ENCODE data around the gene DENND1A.

Gene DENND1A

DNA sequence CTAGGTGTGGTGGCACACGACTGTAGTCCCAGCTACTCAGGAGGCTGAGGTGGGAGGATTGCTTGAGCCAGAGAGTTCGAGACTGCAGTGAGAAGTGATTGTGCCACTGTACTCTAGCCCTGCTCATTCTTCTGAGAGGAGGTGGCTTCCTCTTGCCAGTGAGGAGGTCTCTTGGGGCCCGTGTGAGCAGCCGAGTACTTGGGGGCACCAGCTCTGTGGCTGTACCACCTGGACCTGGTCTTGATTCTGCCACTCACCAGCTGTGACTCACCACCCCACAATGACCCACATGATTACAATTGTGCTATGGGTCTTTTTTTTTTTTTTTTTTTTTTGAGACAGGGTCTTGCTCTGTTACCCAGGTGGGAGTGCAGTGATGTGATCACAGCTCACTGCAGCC lies 592.0 kb downstream of the DENND1A start:
- no peak for DNase-seq (ENCODE audit: low spot score)

DNA sequence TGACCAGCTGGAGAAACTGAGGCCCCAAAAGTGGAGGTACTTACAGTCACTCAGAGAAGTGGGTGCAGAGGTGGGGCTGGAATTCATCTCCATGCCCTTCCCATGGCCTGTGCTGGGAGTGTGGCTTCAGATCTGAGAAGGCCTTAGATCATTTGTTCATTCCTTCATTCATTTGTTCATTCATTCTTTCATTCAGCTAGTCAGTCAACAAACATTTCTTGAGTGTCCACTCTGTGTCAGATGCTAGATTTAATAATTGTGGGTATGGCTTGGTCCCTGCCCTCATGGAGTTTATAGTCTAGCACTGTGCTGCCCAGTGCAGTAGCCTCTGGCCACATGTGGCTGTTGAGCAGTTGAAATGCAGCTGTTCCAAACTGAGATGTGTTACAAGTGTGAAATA lies 593.0 kb downstream of the DENND1A start:
- DNase-seq (ENCODE audit: low spot score), result no peak

DNA sequence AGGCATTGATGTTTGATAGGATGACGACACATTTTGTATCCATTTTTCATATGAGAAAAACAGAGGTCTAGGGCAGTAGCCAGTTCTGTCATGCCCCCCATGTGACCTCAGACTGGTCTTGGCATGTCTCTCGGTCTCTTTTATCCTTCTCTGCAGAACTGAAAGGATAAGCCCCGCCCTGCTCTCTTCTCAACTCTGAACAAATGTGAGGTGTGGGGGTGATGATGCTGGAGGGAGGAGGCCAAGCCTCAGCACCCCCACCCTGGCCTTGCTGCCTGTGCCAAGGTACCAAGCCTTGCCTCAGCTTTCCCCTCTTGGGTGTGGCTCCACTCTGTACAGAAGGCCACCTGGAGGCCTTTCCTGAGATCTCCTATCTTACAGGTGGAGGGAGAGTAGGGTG lies 593.5 kb downstream of the DENND1A start:
- DNase-seq (ENCODE audit: low spot score), result no peak

DNA sequence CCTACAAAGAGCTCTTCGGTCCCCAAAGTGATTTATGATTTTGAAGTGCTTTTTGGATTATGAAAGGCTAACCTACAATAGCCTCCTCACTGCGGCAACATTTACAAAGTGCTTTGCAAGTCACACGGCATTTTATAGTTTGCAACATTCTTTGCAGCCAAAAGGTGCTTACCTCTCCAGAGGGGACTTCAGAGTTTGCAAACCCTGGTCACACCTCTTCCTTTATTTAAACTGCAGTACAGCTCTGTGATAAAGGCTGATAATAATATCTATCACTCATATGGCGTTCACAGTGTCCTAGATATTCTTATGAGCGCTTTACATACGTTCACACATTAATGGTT lies 594.0 kb downstream of the DENND1A start:
- no peak for DNase-seq (ENCODE audit: low spot score)

DNA sequence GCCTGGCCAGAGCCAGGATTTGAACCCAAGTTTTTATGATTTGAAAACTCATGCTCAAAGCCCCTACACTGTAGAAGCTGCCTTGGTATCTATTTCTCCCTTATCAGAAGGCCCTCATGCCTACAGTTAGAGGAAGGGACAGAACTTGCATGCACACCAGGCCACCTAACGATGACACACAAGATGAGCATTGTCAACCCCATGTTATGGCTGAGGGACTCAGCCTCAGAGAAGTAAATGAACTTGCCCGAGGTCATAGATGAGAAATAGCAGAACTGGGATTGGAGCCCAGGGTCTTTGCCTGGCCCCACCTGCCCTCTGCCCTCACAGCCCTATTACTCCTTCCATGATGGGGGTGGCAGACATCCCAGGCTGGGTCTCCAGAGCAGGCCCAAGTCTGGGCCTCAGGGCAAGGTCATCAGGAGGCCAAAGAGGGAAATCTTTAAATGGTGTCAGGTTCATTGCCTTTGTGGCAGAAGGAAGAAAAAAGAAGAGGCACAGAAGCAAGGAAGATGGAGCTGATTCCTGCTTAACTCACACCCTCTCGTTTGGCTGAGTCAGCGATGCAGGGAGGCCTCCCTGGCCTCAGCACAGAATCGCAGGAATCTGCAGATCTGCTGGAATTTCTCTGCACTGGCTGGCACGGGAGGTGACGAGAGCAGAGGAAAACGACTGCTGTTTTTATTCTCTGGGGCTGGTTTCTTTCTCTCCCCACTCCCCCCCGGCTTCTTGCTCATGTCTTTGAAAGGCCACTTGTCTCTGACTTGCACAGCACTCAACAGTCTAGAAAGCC lies 594.5 kb downstream of the DENND1A start:
- DNase-seq (ENCODE audit: low spot score), result peak; percentile 84

DNA sequence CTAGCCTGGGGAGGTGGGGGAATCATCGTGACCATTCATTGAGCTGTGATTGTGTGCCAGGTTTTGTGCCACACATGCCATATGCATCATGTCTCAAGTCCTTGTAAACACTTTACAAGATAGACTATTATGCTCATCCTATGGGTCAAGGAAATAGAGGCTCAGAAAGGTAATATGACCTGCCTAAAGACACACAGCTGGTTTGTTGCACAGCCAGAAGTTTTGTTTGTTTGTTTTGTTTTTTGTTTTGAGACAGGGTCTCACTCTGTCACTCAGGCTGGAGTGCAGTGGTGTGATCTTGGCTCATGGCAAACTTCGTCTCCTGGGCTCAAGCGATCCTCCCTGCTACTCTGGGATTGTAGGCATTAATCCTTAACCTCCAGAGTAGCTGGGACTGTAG lies 595.3 kb downstream of the DENND1A start:
- DNase-seq (ENCODE audit: low spot score), result no peak

DNA sequence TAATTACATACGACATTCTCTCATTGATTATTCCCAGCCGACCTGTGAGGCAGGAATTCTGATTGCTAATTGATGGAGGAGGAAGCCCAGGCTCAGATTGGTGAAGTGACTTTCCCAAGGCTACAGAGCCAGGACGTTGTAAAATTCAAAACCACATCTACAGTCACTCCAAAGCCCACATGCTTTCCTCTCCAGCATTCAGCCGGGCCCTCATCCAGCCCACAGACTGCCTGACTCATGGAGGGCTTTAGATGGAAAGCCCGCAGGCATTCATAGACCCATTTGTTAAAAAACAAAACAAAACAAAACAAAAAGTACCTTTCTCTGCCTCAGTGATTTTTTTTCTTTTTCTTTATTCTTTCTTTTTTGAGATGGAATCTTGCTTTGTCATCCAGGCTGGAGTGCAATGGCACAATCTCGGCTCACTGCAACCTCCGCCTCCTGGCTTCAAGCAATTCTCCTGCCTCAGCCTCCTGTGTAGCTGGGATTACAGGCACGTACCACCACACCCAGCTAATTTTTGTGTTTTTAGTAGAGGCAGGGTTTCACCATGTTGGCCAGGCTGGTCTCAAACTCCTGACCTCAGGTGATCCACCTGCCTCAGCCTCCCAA lies 596.8 kb downstream of the DENND1A start:
- peak; percentile 87 for DNase-seq (ENCODE audit: low spot score)

DNA sequence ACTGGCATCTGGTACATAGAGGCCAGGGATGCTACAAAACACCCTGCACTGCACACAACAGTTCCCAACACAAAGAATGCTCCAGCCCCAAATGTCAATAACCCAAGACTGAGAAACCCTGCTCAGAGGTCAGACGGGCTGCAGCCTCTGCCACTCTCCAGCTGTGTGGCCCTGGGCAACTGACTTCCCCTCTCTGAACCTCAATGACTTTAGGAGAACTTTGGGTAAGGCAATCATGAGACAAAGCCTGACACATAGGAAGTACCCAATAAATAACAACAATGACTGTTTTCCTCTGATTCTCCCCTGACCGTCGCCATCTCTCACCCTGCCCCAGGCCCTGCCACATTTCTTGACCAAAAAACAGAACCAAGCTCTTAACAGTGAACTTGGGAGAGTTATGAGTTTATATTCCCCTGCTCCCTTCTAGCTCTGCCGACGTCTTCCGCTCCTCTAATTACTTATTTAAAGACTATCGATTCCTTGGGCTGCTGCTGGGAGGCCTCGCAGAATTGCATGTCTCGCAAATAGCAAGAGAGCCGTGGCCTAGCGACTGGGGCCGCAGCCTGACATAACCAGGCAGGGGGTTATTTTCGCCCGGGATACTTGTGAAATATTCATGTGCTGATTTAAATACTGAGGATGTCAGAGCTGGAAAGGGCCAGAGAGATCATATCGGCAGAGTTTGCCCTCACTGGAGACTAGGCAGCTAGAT lies 598.4 kb downstream of the DENND1A start:
- no peak for DNase-seq (ENCODE audit: low spot score)
